SK-N-SH (cell line): ENCODE data around the gene DIMT1. TPM values are rescaled to one million over a fixed set of nuclear protein-coding genes. Genes with fewer than 3 reads are reported as not detected.

Experiments
- CTCF ChIA-PET: fragments of 300-600, 350-600 bp; formaldehyde crosslinking; extraction: SDS; loops from one replicate; lab custom pipeline; 2021; lab: Yijun Ruan, JAX
- POLR2A ChIA-PET: fragments of 350-600 bp; sonication (Branson Sonifier 250); formaldehyde crosslinking; extraction: SDS; loops from one replicate; lab custom pipeline; 2020; ENCODE audit warnings: antibody characterized with exemption, inconsistent platforms; lab: Yijun Ruan, JAX
- DNase-seq: peaks from one replicate; pipeline ENCODE4 v3.0.0; 2012
- H2AFZ ChIP-seq: fragments of 200-600 bp; sonication (generic); 2 replicates; pipeline ENCODE4 v1.8.1; 2016; ENCODE audit warnings: antibody characterized with exemption, mild to moderate bottlenecking, low read depth
- H3F3A ChIP-seq: fragments of 200-600 bp; sonication (generic); replicated peaks from 2 replicates; pipeline ENCODE3; 2016; ENCODE audit warnings: antibody characterized with exemption, mild to moderate bottlenecking; ENCODE audit not compliant: insufficient read depth
- H3K27ac ChIP-seq, 2 experiments: fragments of 200-500 bp in 1 of 2; fragments of 200-600 bp in 1 of 2; sonication (Bioruptor generic) in 1 of 2; sonication (generic), shearing (Covaris generic) in 1 of 2; 2 replicates each; pipeline versions ENCODE4 v1.5.1 to v1.6.1; 2014 to 2016; ENCODE audit warnings: low read depth in 2 of 2, inconsistent platforms in 1 of 2, low read length in 1 of 2, mild to moderate bottlenecking in 1 of 2, mixed read lengths in 1 of 2
- H3K27me3 ChIP-seq: fragments of 200-600 bp; sonication (generic), shearing (Covaris generic); 2 replicates; pipeline ENCODE4 v1.6.1; 2016; ENCODE audit warnings: mixed run types; ENCODE audit not compliant: insufficient read depth
- H3K36me3 ChIP-seq, 2 experiments: fragments of 200-500 bp in 1 of 2; fragments of 200-600 bp in 1 of 2; sonication (Bioruptor generic) in 1 of 2; sonication (generic) in 1 of 2; replicated peaks in 1 of 2; 2 replicates each; pipeline versions ENCODE3 to v1.5.1; 2014 to 2016; ENCODE audit warnings: low read length in 1 of 2, mild to moderate bottlenecking in 1 of 2; ENCODE audit not compliant: insufficient read depth in 2 of 2, control insufficient read depth in 1 of 2
- H3K4me1 ChIP-seq, 2 experiments: fragments of 200-500 bp in 1 of 2; fragments of 200-600 bp in 1 of 2; sonication (Bioruptor generic) in 1 of 2; sonication (generic), shearing (Covaris generic) in 1 of 2; 2 replicates each; pipeline versions ENCODE4 v1.5.1 to v1.6.1; 2014 to 2016; ENCODE audit warnings: low read depth in 1 of 2, low read length in 1 of 2, mixed run types in 1 of 2; ENCODE audit not compliant: insufficient read depth in 2 of 2, control insufficient read depth in 1 of 2
- H3K4me2 ChIP-seq: fragments of 200-600 bp; sonication (generic), shearing (Covaris generic); 2 replicates; pipeline ENCODE4 v1.6.1; 2017; ENCODE audit warnings: mixed run types
- H3K4me3 ChIP-seq, 2 experiments: fragments of 200-500 bp in 1 of 2; fragments of 200-600 bp in 1 of 2; sonication (Bioruptor generic) in 1 of 2; sonication (generic), shearing (Covaris generic) in 1 of 2; 2 replicates each; pipeline versions ENCODE4 v1.5.1 to v1.8.1; 2014 to 2016; ENCODE audit warnings: low read depth in 2 of 2, inconsistent platforms in 1 of 2, low read length in 1 of 2, mild to moderate bottlenecking in 1 of 2, mixed read lengths in 1 of 2, moderate library complexity in 1 of 2
- H3K79me2 ChIP-seq: fragments of 200-600 bp; sonication (generic); 2 replicates; pipeline ENCODE4 v1.8.1; 2017; ENCODE audit warnings: mild to moderate bottlenecking; ENCODE audit not compliant: insufficient read depth
- H3K9ac ChIP-seq: fragments of 200-600 bp; sonication (generic); 2 replicates; pipeline ENCODE4 v1.6.1; 2017; ENCODE audit warnings: mixed run types
- H3K9me2 ChIP-seq: fragments of 200-600 bp; sonication (generic); 2 replicates; pipeline ENCODE4 v1.6.1; 2017; ENCODE audit warnings: mixed run types
- H3K9me3 ChIP-seq: fragments of 200-600 bp; sonication (generic); 2 replicates; pipeline ENCODE4 v1.6.1; 2017; ENCODE audit warnings: mixed run types, mild to moderate bottlenecking, moderate library complexity
- H4K20me1 ChIP-seq: fragments of 200-600 bp; sonication (generic); 2 replicates; pipeline ENCODE4 v1.6.1; 2017; ENCODE audit warnings: mild to moderate bottlenecking, mixed run types; ENCODE audit not compliant: insufficient read depth
- ELF1 ChIP-seq: IDR thresholded peaks from 2 replicates; pipeline ENCODE4 v1.4.0; 2012
- EP300 ChIP-seq, 2 experiments: IDR thresholded peaks; 2 replicates each; pipeline versions ENCODE4 v1.4.0 to v1.6.1; 2012; ENCODE audit warnings: borderline replicate concordance in 1 of 2, low read depth in 1 of 2, low read length in 1 of 2
- EZH2phosphoT487 ChIP-seq: fragments of 200-600 bp; sonication (generic); IDR thresholded peaks from 2 replicates; pipeline ENCODE4 v1.6.1; 2017; ENCODE audit warnings: low read depth, mixed run types, mild to moderate bottlenecking, antibody characterized with exemption, moderate library complexity, borderline replicate concordance
- FOSL2 ChIP-seq: IDR thresholded peaks from 2 replicates; pipeline ENCODE4 v1.4.0; 2012; ENCODE audit warnings: low read depth, mild to moderate bottlenecking, moderate library complexity, borderline replicate concordance
- FOXM1 ChIP-seq: IDR thresholded peaks from 2 replicates; pipeline ENCODE4 v1.4.0; 2012; ENCODE audit warnings: low read depth, mild to moderate bottlenecking
- GATA2 ChIP-seq: sonication (generic); formaldehyde crosslinking; IDR thresholded peaks from 2 replicates; pipeline ENCODE4 v1.5.0; 2020; ENCODE audit warnings: mild to moderate bottlenecking, missing genetic modification reagents
- JUND ChIP-seq: IDR thresholded peaks from 2 replicates; pipeline ENCODE4 v1.4.0; 2012
- MEF2A ChIP-seq: IDR thresholded peaks from 2 replicates; pipeline ENCODE4 v1.4.0; 2012; ENCODE audit warnings: low read depth, borderline replicate concordance
- NFIC ChIP-seq: IDR thresholded peaks from 2 replicates; pipeline ENCODE4 v1.4.0; 2012; ENCODE audit warnings: borderline replicate concordance
- NRF1 ChIP-seq: IDR thresholded peaks from 2 replicates; pipeline ENCODE4 v1.6.1; 2012; ENCODE audit warnings: low read depth, mild to moderate bottlenecking, low read length
- RCOR1 ChIP-seq: fragments of 150-350 bp; IDR thresholded peaks from 2 replicates; pipeline ENCODE4 v1.6.1; 2017; ENCODE audit warnings: antibody characterized with exemption, low read length
- RFX5 ChIP-seq: IDR thresholded peaks from 2 replicates; pipeline ENCODE4 v1.6.1; 2012; ENCODE audit warnings: mild to moderate bottlenecking, improper control_type of control experiment, low read length
- RXRA ChIP-seq: IDR thresholded peaks from 2 replicates; pipeline ENCODE4 v1.4.0; 2012; ENCODE audit warnings: low read depth, mild to moderate bottlenecking, borderline replicate concordance
- SMC3 ChIP-seq: IDR thresholded peaks from 2 replicates; pipeline ENCODE4 v1.6.1; 2012; ENCODE audit warnings: low read depth, low read length, improper control_type of control experiment
- TAF1 ChIP-seq: IDR thresholded peaks from 2 replicates; pipeline ENCODE4 v1.6.1; 2012; ENCODE audit warnings: low read depth, mild to moderate bottlenecking, low read length, moderate library complexity, borderline replicate concordance
- WGBS: methylation state at CpG from one replicate; pipeline ENCODE4 v1.1.6; 2017; ENCODE audit warnings: low lambda C conversion rate; 5-methylcytosine and 5-hydroxymethylcytosine counted together
- polyA plus RNA-seq, 3 experiments: library from polyadenylated mRNA; depleted of rRNA; stranded (reverse); fragments of >200 nt; gene quantifications; 2 replicates each; pipeline ENCODE4 v1.2.3, GENCODE V29; 2012
- TF ChIP-seq, protein P1 (sequence below): IDR thresholded peaks from 2 replicates; pipeline ENCODE4 v1.4.0; 2012; ENCODE audit warnings: low read depth, borderline replicate concordance
- TF ChIP-seq, protein P2 (sequence below): fragments of 150-350 bp; IDR thresholded peaks from 2 replicates; pipeline ENCODE4 v1.6.1; 2017; ENCODE audit warnings: antibody characterized with exemption, low read length, low read depth, borderline replicate concordance
- TF ChIP-seq, protein P3 (sequence below): IDR thresholded peaks from 2 replicates; pipeline ENCODE4 v1.4.0; 2012; ENCODE audit warnings: low read depth, borderline replicate concordance
- TF ChIP-seq, protein P4 (sequence below): IDR thresholded peaks from 2 replicates; pipeline ENCODE4 v1.4.0; 2012; ENCODE audit warnings: low read depth
- TF ChIP-seq, protein P5 (sequence below): IDR thresholded peaks from 2 replicates; pipeline ENCODE4; 2012
- TF ChIP-seq, protein P6 (sequence below): fragments of 150-350 bp; IDR thresholded peaks from 2 replicates; pipeline ENCODE4 v1.6.1; 2016; ENCODE audit warnings: mild to moderate bottlenecking, low read depth, low read length
- TF ChIP-seq, protein P7 (sequence below): fragments of 200-600 bp; sonication (generic); IDR thresholded peaks from 2 replicates; pipeline ENCODE4 v1.6.1; 2017; ENCODE audit warnings: antibody characterized with exemption, mild to moderate bottlenecking, moderate library complexity

The DIMT1 gene
- polyA plus RNA-seq, 1 of the 3 experiments (the other 2 are of a cell fraction): 29.5 TPM

DNA sequence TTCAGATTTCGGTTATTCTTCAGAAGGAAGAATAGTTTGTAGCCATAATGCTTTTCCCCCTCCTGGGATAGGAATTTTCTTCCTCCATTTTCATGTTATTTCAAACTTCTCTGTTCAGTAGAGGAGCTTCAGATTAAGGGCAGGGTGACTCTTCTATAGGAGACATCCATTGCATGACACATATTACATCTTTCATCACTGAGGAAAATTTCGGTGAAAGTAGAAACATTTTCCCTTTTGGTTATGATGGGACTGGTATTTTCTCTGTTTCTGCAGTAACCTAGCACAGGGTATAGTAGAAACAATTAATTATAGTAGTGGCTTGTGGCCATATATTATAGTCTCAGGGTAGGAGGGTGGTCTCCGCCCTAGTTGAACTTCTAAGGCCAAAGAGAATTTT is 10.0 kb upstream of the DIMT1 start (continued):
- TF ChIP-seq, protein P1, sequence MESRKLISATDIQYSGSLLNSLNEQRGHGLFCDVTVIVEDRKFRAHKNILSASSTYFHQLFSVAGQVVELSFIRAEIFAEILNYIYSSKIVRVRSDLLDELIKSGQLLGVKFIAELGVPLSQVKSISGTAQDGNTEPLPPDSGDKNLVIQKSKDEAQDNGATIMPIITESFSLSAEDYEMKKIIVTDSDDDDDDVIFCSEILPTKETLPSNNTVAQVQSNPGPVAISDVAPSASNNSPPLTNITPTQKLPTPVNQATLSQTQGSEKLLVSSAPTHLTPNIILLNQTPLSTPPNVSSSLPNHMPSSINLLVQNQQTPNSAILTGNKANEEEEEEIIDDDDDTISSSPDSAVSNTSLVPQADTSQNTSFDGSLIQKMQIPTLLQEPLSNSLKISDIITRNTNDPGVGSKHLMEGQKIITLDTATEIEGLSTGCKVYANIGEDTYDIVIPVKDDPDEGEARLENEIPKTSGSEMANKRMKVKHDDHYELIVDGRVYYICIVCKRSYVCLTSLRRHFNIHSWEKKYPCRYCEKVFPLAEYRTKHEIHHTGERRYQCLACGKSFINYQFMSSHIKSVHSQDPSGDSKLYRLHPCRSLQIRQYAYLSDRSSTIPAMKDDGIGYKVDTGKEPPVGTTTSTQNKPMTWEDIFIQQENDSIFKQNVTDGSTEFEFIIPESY: no peak

DNA sequence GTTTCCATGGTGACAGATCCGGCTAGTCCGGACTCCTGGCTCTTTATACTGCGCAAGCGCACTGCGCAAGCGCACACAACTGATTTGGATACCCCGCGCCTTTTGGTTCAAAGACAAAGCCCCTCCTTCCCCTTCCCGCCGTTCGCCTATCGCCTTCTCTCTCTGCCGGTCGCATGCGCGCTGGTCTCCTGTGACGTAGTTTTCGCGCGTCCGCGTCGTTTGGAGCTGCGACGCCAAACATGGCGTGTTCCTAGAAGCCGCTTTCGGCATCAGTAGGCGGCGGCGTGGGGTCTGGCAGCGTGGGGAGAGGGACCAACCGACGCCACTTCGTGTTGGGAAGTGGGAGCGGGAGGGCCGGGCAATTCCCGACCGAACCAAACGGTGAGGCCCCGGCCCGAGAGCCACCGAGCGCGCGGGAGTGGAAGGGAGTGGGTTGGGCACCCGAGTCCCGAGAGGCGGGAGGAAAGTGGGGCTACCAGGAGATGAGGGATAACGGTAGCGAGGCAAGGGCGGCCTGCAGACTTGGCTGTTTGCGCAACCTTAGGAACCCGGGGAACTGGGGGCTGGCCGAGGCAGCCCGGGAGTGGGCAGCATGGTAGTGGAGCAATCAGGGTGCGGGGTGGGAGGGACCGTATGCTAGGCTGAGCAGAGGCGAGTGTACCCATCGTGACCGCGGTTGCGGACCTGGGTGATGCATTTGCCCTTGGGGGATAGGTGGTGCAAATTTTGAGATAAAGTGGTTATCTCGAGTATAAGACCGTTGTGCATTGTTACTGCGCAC is 9.0 kb upstream of the DIMT1 start, which contains the start of gene IPO11:
TSS of gene IPO11 (plus strand) at position 215 of the 781 bp plus-strand sequence. CDS start 24,517 bp downstream, outside the sequence.
- Histone ChIP-seq H2AFZ (peak within 1 kb of the TSS; percentile 88), H3K9me3 (no peaks in the 10 kb centered on the region), H4K20me1 (no peaks in the 10 kb centered on the region), H3K4me3 (peak within 1 kb of the TSS; percentile 76 to 93), H3K27me3 (no peaks in the 10 kb centered on the region), H3K9me2 (no peaks in the 10 kb centered on the region), H3K79me2 (peaks cover 52% of the 10 kb centered on the region), H3K9ac (peak within 1 kb of the TSS; percentile 86), H3K4me2 (peak within 1 kb of the TSS; percentile 77), H3K36me3 (no peaks in the 10 kb centered on the region), H3F3A (no peaks in the 10 kb centered on the region), H3K27ac (peak within 1 kb of the TSS; percentile 84 to 91), H3K4me1 (peaks cover 0 to 4% of the 10 kb centered on the region in 2 experiments; a peak in 2 of 4 replicates)
- POLR2A ChIA-PET: interaction anchor here (0.8 to 2.6 kb wide), 4 partner anchors 9 to 30 kb away, joined by 3 to 29 read pairs (median 3); partner anchors contain the start of gene DIMT1
- WGBS: under 1% methylated on average over 54 of the region's 66 CpGs
- CTCF ChIA-PET: interaction anchor here (1.3 kb wide), 1 partner anchor 9 kb away, joined by 3 read pairs; the partner anchor contains the start of gene DIMT1
- peak; percentile 96 for DNase-seq
- TF ChIP-seq FOXM1: peak; percentile 56
- TF ChIP-seq, protein P2, sequence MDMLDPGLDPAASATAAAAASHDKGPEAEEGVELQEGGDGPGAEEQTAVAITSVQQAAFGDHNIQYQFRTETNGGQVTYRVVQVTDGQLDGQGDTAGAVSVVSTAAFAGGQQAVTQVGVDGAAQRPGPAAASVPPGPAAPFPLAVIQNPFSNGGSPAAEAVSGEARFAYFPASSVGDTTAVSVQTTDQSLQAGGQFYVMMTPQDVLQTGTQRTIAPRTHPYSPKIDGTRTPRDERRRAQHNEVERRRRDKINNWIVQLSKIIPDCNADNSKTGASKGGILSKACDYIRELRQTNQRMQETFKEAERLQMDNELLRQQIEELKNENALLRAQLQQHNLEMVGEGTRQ: no peak
- no peak for TF ChIP-seq EP300 (IDR thresholded peaks at IDR 0.05; ENCODE audit: borderline replicate concordance in 1 of 2, low read depth in 1 of 2, low read length in 1 of 2)
- TF ChIP-seq, protein P3, sequence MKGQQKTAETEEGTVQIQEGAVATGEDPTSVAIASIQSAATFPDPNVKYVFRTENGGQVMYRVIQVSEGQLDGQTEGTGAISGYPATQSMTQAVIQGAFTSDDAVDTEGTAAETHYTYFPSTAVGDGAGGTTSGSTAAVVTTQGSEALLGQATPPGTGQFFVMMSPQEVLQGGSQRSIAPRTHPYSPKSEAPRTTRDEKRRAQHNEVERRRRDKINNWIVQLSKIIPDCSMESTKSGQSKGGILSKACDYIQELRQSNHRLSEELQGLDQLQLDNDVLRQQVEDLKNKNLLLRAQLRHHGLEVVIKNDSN: no peak
- TF ChIP-seq SMC3: no peak
- no peak for TF ChIP-seq RCOR1
- TF ChIP-seq, protein P4, sequence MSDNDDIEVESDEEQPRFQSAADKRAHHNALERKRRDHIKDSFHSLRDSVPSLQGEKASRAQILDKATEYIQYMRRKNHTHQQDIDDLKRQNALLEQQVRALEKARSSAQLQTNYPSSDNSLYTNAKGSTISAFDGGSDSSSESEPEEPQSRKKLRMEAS: peak; percentile 76; the same call in 1 of the 2 replicates
- no peak for TF ChIP-seq JUND
- TF ChIP-seq EZH2phosphoT487: no peak
- TF ChIP-seq, protein P5, sequence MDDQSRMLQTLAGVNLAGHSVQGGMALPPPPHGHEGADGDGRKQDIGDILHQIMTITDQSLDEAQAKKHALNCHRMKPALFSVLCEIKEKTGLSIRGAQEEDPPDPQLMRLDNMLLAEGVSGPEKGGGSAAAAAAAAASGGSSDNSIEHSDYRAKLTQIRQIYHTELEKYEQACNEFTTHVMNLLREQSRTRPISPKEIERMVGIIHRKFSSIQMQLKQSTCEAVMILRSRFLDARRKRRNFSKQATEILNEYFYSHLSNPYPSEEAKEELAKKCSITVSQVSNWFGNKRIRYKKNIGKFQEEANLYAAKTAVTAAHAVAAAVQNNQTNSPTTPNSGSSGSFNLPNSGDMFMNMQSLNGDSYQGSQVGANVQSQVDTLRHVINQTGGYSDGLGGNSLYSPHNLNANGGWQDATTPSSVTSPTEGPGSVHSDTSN: no peak
- no peak for TF ChIP-seq NFIC
- TF ChIP-seq, protein P6, sequence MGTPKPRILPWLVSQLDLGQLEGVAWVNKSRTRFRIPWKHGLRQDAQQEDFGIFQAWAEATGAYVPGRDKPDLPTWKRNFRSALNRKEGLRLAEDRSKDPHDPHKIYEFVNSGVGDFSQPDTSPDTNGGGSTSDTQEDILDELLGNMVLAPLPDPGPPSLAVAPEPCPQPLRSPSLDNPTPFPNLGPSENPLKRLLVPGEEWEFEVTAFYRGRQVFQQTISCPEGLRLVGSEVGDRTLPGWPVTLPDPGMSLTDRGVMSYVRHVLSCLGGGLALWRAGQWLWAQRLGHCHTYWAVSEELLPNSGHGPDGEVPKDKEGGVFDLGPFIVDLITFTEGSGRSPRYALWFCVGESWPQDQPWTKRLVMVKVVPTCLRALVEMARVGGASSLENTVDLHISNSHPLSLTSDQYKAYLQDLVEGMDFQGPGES: 0 out of 2 replicates have a peak, but pooled peaks have one; percentile 31
- TF ChIP-seq NRF1: peak; percentile 92
- TF ChIP-seq RXRA: no peak
- TF ChIP-seq GATA2 (CRISPR knock-in tag): no peak
- TF ChIP-seq, protein P7, sequence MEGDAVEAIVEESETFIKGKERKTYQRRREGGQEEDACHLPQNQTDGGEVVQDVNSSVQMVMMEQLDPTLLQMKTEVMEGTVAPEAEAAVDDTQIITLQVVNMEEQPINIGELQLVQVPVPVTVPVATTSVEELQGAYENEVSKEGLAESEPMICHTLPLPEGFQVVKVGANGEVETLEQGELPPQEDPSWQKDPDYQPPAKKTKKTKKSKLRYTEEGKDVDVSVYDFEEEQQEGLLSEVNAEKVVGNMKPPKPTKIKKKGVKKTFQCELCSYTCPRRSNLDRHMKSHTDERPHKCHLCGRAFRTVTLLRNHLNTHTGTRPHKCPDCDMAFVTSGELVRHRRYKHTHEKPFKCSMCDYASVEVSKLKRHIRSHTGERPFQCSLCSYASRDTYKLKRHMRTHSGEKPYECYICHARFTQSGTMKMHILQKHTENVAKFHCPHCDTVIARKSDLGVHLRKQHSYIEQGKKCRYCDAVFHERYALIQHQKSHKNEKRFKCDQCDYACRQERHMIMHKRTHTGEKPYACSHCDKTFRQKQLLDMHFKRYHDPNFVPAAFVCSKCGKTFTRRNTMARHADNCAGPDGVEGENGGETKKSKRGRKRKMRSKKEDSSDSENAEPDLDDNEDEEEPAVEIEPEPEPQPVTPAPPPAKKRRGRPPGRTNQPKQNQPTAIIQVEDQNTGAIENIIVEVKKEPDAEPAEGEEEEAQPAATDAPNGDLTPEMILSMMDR: no peak
- TF ChIP-seq FOSL2: no peak
- peak; percentile 59 for TF ChIP-seq TAF1
- no peak for TF ChIP-seq ELF1
- TF ChIP-seq RFX5: no peak
- no peak for TF ChIP-seq MEF2A
